Stimulated activated naive CD8-positive, alpha-beta T cell treated with anti-CD3 and anti-CD28 coated beads, Interleukin-15, amount 100 ng/mL, for 72 hours (primary cell): Measurements from ENCODE around the gene RDH5.

ENCODE experiments used
- ATAC-seq: fragments of 150-1000 bp; cut with Tn5 transposase; 2 replicates; pipeline ENCODE4 v1.10.0; 2021; ENCODE audit warnings: mild to moderate bottlenecking, moderate library complexity
- DNase-seq, 2 donors: peaks; one replicate each; pipeline ENCODE4 v3.0.0; 2021 to 2022
- H3K27ac Mint-ChIP-seq, 2 donors: one replicate each; pipeline ENCODE4 v1.8.0; 2022; ENCODE audit warnings: mild to moderate bottlenecking in 2 of 2, mixed read lengths in 2 of 2, moderate library complexity in 2 of 2
- H3K27me3 Mint-ChIP-seq: one replicate; pipeline ENCODE4 v1.8.0; 2022; ENCODE audit warnings: mixed read lengths
- H3K4me1 Mint-ChIP-seq: one replicate; pipeline ENCODE4 v1.8.0; 2022; ENCODE audit warnings: mild to moderate bottlenecking, mixed read lengths
- H3K4me3 Mint-ChIP-seq, 2 donors: one replicate each; pipeline ENCODE4 v1.8.0; 2022; ENCODE audit warnings: mild to moderate bottlenecking in 2 of 2, mixed read lengths in 2 of 2, moderate library complexity in 1 of 2
- H3K9me3 Mint-ChIP-seq, 2 donors: one replicate each; pipeline ENCODE4 v1.8.0; 2022; ENCODE audit warnings: mixed read lengths in 2 of 2

The RDH5 gene

GRCh38 chr12:55728186-55728938 lies 8.2 kb downstream of the RDH5 start:
- H3K4me3 Mint-ChIP-seq = peak overlapping the region; percentile 89 to 95
- H3K27ac Mint-ChIP-seq = no peak overlapping the region
- no peak for DNase-seq
- H3K4me1 Mint-ChIP-seq = peaks cover 65% of the 10 kb centered on the region
- no peaks in the 10 kb centered on the region for H3K9me3 Mint-ChIP-seq
- ATAC-seq = peak; percentile 10
- H3K27me3 Mint-ChIP-seq = no peaks in the 10 kb centered on the region

GRCh38 chr12:55728939-55729818 lies 9.0 kb downstream of the RDH5 start, which contains the start of gene CD63:
Gene CD63, minus strand, starts transcription at chr12:55729009. Its CDS starts 668 bp downstream, at chr12:55728341.
- peak; percentile 83 for ATAC-seq
- peak within 1 kb of the TSS; percentile 89 to 95 for H3K4me3 Mint-ChIP-seq
- peak; percentile 76 to 87 for DNase-seq

GRCh38 chr12:55729819-55730818 lies 9.9 kb downstream of the RDH5 start:
- DNase-seq = peak; percentile 43 to 66
- H3K9me3 Mint-ChIP-seq = no peaks in the 10 kb centered on the region
- ATAC-seq = peak; percentile 71
- no peaks in the 10 kb centered on the region for H3K27me3 Mint-ChIP-seq
- H3K27ac Mint-ChIP-seq = peak overlapping the region; percentile 75 to 93
- H3K4me3 Mint-ChIP-seq = peak overlapping the region; percentile 89 to 95
- H3K4me1 Mint-ChIP-seq = peaks cover 56% of the 10 kb centered on the region

More at GRCh38 chr12:55728939-55729818, 9.0 kb downstream of the RDH5 start, which contains the start of gene CD63:
- Mint-ChIP-seq H3K9me3 (no peaks in the 10 kb centered on the region), H3K27ac (peak within 1 kb of the TSS; percentile 83 to 93), H3K27me3 (no peaks in the 10 kb centered on the region), H3K4me1 (peaks cover 65% of the 10 kb centered on the region)

- Mint-ChIP-seq H3K27me3 (no peaks in the 10 kb centered on the region), H3K9me3 (no peaks in the 10 kb centered on the region), H3K4me1 (peaks cover 46% of the 10 kb centered on the region), H3K27ac (no peak overlapping the region), H3K4me3 (no peak overlapping the region)
- no peak for DNase-seq
- no peak for ATAC-seq
Observed at GRCh38 chr12:55732288-55732687, 12.1 kb downstream of the RDH5 start.

- DNase-seq (no peak), ATAC-seq (no peak)
- Mint-ChIP-seq H3K4me1 (peaks cover 46% of the 10 kb centered on the region), H3K27ac (peak overlapping the region in 1 of 2 donors; percentile 39), H3K9me3 (no peaks in the 10 kb centered on the region), H3K27me3 (no peaks in the 10 kb centered on the region), H3K4me3 (no peak overlapping the region)
Observed at GRCh38 chr12:55733021-55733555, 12.9 kb downstream of the RDH5 start.

- ATAC-seq = no peak
- Mint-ChIP-seq H3K9me3 (no peaks in the 10 kb centered on the region), H3K27ac (no peak overlapping the region), H3K4me1 (peaks cover 50% of the 10 kb centered on the region), H3K4me3 (no peak overlapping the region), H3K27me3 (no peaks in the 10 kb centered on the region)
- no peak for DNase-seq
Observed at GRCh38 chr12:55733858-55734257, 13.7 kb downstream of the RDH5 start.

- no peak for ATAC-seq
- Mint-ChIP-seq H3K4me1 (peaks cover 48% of the 10 kb centered on the region), H3K27me3 (no peaks in the 10 kb centered on the region), H3K9me3 (no peaks in the 10 kb centered on the region), H3K27ac (no peak overlapping the region), H3K4me3 (no peak overlapping the region)
- no peak for DNase-seq
Observed at GRCh38 chr12:55734595-55734994, 14.4 kb downstream of the RDH5 start.

- Mint-ChIP-seq H3K27ac (no peak overlapping the region), H3K9me3 (no peaks in the 10 kb centered on the region), H3K4me3 (no peak overlapping the region), H3K27me3 (no peaks in the 10 kb centered on the region), H3K4me1 (peaks cover 37% of the 10 kb centered on the region)
- ATAC-seq = no peak
- no peak for DNase-seq
Observed at GRCh38 chr12:55736076-55736475, 15.9 kb downstream of the RDH5 start.

GRCh38 chr12:55736780-55737580 lies 16.8 kb downstream of the RDH5 start:
- H3K27ac Mint-ChIP-seq = peak overlapping the region in 1 of 2 donors; percentile 54
- ATAC-seq (peak; percentile 58), DNase-seq (peak; percentile 55 to 71)

GRCh38 chr12:55737581-55738122 lies 17.5 kb downstream of the RDH5 start:
- peak overlapping the region; percentile 81 to 85 for H3K4me3 Mint-ChIP-seq
- H3K27me3 Mint-ChIP-seq = no peaks in the 10 kb centered on the region
- ATAC-seq = peak; percentile 56

More at GRCh38 chr12:55736780-55737580, 16.8 kb downstream of the RDH5 start:
- no peaks in the 10 kb centered on the region for H3K27me3 Mint-ChIP-seq
- peak overlapping the region; percentile 81 to 85 for H3K4me3 Mint-ChIP-seq
- H3K4me1 Mint-ChIP-seq = peaks cover 43% of the 10 kb centered on the region
- H3K9me3 Mint-ChIP-seq = no peaks in the 10 kb centered on the region

GRCh38 chr12:55738123-55739024 lies 18.2 kb downstream of the RDH5 start:
- peak overlapping the region; percentile 81 to 85 for H3K4me3 Mint-ChIP-seq
- H3K27me3 Mint-ChIP-seq = no peaks in the 10 kb centered on the region
- DNase-seq (peak; percentile 79 to 84), ATAC-seq (peak; percentile 90)
- H3K9me3 Mint-ChIP-seq = no peaks in the 10 kb centered on the region
- peak overlapping the region; percentile 23 to 56 for H3K27ac Mint-ChIP-seq
- H3K4me1 Mint-ChIP-seq = peaks cover 44% of the 10 kb centered on the region

More at GRCh38 chr12:55737581-55738122, 17.5 kb downstream of the RDH5 start:
- Mint-ChIP-seq H3K4me1 (peaks cover 43% of the 10 kb centered on the region), H3K27ac (peak overlapping the region; percentile 55 to 56), H3K9me3 (no peaks in the 10 kb centered on the region)
- no peak for DNase-seq

- DNase-seq = no peak
- Mint-ChIP-seq H3K27me3 (no peaks in the 10 kb centered on the region), H3K9me3 (no peaks in the 10 kb centered on the region), H3K4me1 (peaks cover 46% of the 10 kb centered on the region), H3K27ac (no peak overlapping the region), H3K4me3 (peak overlapping the region in 1 of 2 donors; percentile 85)
- ATAC-seq = no peak
Observed at GRCh38 chr12:55739025-55739378, 18.8 kb downstream of the RDH5 start.
